HCT116 (cell line): ENCODE data around the gene LRRK1. TPM values are rescaled to one million over a fixed set of nuclear protein-coding genes. Genes with fewer than 3 reads are reported as not detected.

ENCODE experiments used
- ATAC-seq: fragments of 200-7000 bp; cut with Tn5 transposase; 2 replicates; pipeline ENCODE4 v1.9.1; 2020; ENCODE audit warnings: mild to moderate bottlenecking, moderate library complexity
- BruUV-seq: library from RNA; stranded (reverse); fragments of 400-500 nt; replicated peaks from 2 replicates; lab custom pipeline; 2021; lab: Mats Ljungman, UMichigan
- CTCF ChIA-PET: fragments of 300-600 bp; sonication (Branson Sonifier 250); formaldehyde crosslinking; loops from one replicate; lab custom pipeline; 2021; ENCODE audit warnings: antibody characterized with exemption; lab: Charles Lee
- POLR2A ChIA-PET: fragments of 300-600, 350-600 bp; sonication (Branson Sonifier 250); formaldehyde crosslinking; loops from one replicate; lab custom pipeline; 2021; ENCODE audit warnings: antibody characterized with exemption; lab: Charles Lee
- RAD21 ChIA-PET, 2 experiments: fragments of 300-600 bp; sonication (Branson Sonifier 250); formaldehyde crosslinking; loops; one replicate each; lab custom pipeline; 2023; ENCODE audit warnings: low total read pairs in 2 of 2; ENCODE audit not compliant: uncharacterized antibody in 2 of 2, unreplicated experiment in 2 of 2, low non-redundant PET in 1 of 2; lab: Charles Lee
- DNase-seq: peaks from one replicate; pipeline ENCODE4 v3.0.0-alpha.2; 2010; ENCODE audit warnings: low read depth, low spot score
- H2AFZ ChIP-seq: fragments of 200-600 bp; shearing (Covaris generic), sonication (generic); 2 replicates; pipeline ENCODE4 v1.6.1; 2017; ENCODE audit warnings: low read depth, mixed run types, mixed read lengths, antibody characterized with exemption, low read length; ENCODE audit not compliant: poor library complexity, severe bottlenecking
- H3K27ac ChIP-seq: 2 replicates; pipeline ENCODE4 v1.5.1; 2012; ENCODE audit warnings: low read depth, low read length
- H3K27me3 ChIP-seq: fragments of 200-600 bp; sonication (generic); 2 replicates; pipeline ENCODE4 v1.6.1; 2016; ENCODE audit warnings: mixed run types, low read length, mixed read lengths; ENCODE audit not compliant: insufficient read depth
- H3K36me3 ChIP-seq, 2 experiments: fragments of 200-500 bp in 1 of 2; fragments of 200-600 bp in 1 of 2; sonication (Bioruptor generic) in 1 of 2; sonication (generic) in 1 of 2; 2 replicates each; pipeline versions ENCODE4 v1.5.1 to v1.6.1; 2014 to 2016; ENCODE audit warnings: low read length in 2 of 2, inconsistent platforms in 1 of 2, mixed read lengths in 1 of 2, mixed run types in 1 of 2; ENCODE audit not compliant: insufficient read depth in 2 of 2, control insufficient read depth in 1 of 2
- H3K4me1 ChIP-seq, 2 experiments: fragments of 200-600 bp in 1 of 2; sonication (generic) in 1 of 2; 2 replicates each; pipeline versions ENCODE4 v1.5.1 to v1.6.1; 2012 to 2017; ENCODE audit warnings: low read length in 2 of 2, inconsistent platforms in 1 of 2, mild to moderate bottlenecking in 1 of 2, mixed read lengths in 1 of 2, mixed run types in 1 of 2, moderate library complexity in 1 of 2; ENCODE audit not compliant: insufficient read depth in 2 of 2, control insufficient read depth in 1 of 2
- H3K4me2 ChIP-seq: fragments of 200-600 bp; sonication (generic); 2 replicates; pipeline ENCODE4 v1.6.1; 2017; ENCODE audit warnings: mixed run types, low read length, mixed read lengths
- H3K4me3 ChIP-seq, 2 experiments: fragments of 200-600 bp in 1 of 2; sonication (generic) in 1 of 2; replicated peaks in 1 of 2; 2 replicates each; pipeline ENCODE4 v1.5.1; 2011 to 2016; ENCODE audit warnings: low read length in 2 of 2, control low read depth in 1 of 2, low read depth in 1 of 2, mild to moderate bottlenecking in 1 of 2, mixed read lengths in 1 of 2, mixed run types in 1 of 2
- H3K79me2 ChIP-seq: fragments of 200-600 bp; sonication (generic); 2 replicates; pipeline ENCODE4 v1.6.1; 2017; ENCODE audit warnings: mild to moderate bottlenecking, mixed run types, low read length, moderate library complexity, mixed read lengths; ENCODE audit not compliant: insufficient read depth
- H3K9ac ChIP-seq: fragments of 200-600 bp; sonication (generic); 2 replicates; pipeline ENCODE4 v1.6.1; 2016; ENCODE audit warnings: low read length, mixed read lengths
- H3K9me2 ChIP-seq: fragments of 200-600 bp; sonication (generic), shearing (Covaris generic); 2 replicates; pipeline ENCODE4 v1.6.1; 2017; ENCODE audit warnings: mixed run types, mild to moderate bottlenecking, moderate library complexity; ENCODE audit not compliant: insufficient read depth
- H3K9me3 ChIP-seq, 2 experiments: fragments of 200-500 bp in 1 of 2; fragments of 200-600 bp in 1 of 2; sonication (Bioruptor generic) in 1 of 2; sonication (generic) in 1 of 2; 2 replicates each; pipeline ENCODE4 v1.6.1; 2014 to 2017; ENCODE audit warnings: low read length in 2 of 2, mixed read lengths in 2 of 2, inconsistent platforms in 1 of 2, low read depth in 1 of 2, mild to moderate bottlenecking in 1 of 2, mixed run types in 1 of 2, moderate library complexity in 1 of 2; ENCODE audit not compliant: control insufficient read depth in 1 of 2, insufficient read depth in 1 of 2
- H4K20me1 ChIP-seq: fragments of 200-600 bp; sonication (generic), shearing (Covaris generic); 2 replicates; pipeline ENCODE4 v1.6.1; 2017; ENCODE audit warnings: mixed run types, mild to moderate bottlenecking, moderate library complexity; ENCODE audit not compliant: insufficient read depth
- ATF3 ChIP-seq: IDR thresholded peaks from 2 replicates; pipeline ENCODE4 v1.6.1; 2012
- ELF1 ChIP-seq: IDR thresholded peaks from 2 replicates; pipeline ENCODE4 v1.6.1; 2012; ENCODE audit warnings: low read depth, borderline replicate concordance
- EZH2phosphoT487 ChIP-seq: fragments of 200-600 bp; IDR thresholded peaks from 2 replicates; pipeline ENCODE4 v1.6.1; 2018; ENCODE audit warnings: antibody characterized with exemption, borderline replicate concordance
- MAX ChIP-seq: IDR thresholded peaks from 2 replicates; pipeline ENCODE4 v1.6.1; 2012
- SIN3A ChIP-seq: IDR thresholded peaks from 2 replicates; pipeline ENCODE4 v1.6.1; 2012; ENCODE audit warnings: low read depth
- SRF ChIP-seq: IDR thresholded peaks from 2 replicates; pipeline ENCODE4 v1.6.1; 2012; ENCODE audit warnings: low read depth
- YY1 ChIP-seq: IDR thresholded peaks from 2 replicates; pipeline ENCODE4 v1.6.1; 2011; ENCODE audit warnings: low read length, low read depth, moderate library complexity, mild to moderate bottlenecking; ENCODE audit not compliant: insufficient replicate concordance; ENCODE audit errors: extremely low read depth
- ZBTB33 ChIP-seq: IDR thresholded peaks from 2 replicates; pipeline ENCODE4 v1.6.1; 2011; ENCODE audit warnings: mild to moderate bottlenecking, low read length, moderate library complexity; ENCODE audit not compliant: insufficient replicate concordance; ENCODE audit errors: extremely low read depth
- intact Hi-C: fragments of 100-400 bp; cut with micrococcal nuclease; formaldehyde crosslinking; loops from 2 replicates; pipeline ENCODE4 v1.10.0; 2022
- total RNA-seq: library from RNA; stranded (reverse); gene quantifications from one replicate; pipeline ENCODE4 v1.2.1, GENCODE V29; 2021; ENCODE audit not compliant: unreplicated experiment

The LRRK1 gene
- total RNA-seq, 1 experiment from 2014 or later: 21.6 TPM

GRCh38 chr15:101001796-101002195 lies 82.6 kb downstream of the LRRK1 start (continued):
- no peak for TF ChIP-seq YY1

- no peak for TF ChIP-seq ELF1
- CTCF ChIA-PET: interaction anchor here (1.4 kb wide), 1 partner anchor 16 kb away, joined by 3 read pairs; no protein-coding TSS in a partner anchor
- no TSS peak for BruUV-seq
Observed at GRCh38 chr15:101003081-101003480, 83.9 kb downstream of the LRRK1 start.

GRCh38 chr15:101003706-101004105 lies 84.5 kb downstream of the LRRK1 start:
- Histone ChIP-seq H3K9ac (no peak overlapping the region), H3K9me2 (no peaks in the 10 kb centered on the region), H3K4me3 (no peak overlapping the region), H3K4me2 (no peak overlapping the region), H3K9me3 (no peaks in the 10 kb centered on the region), H3K27ac (no peak overlapping the region), H4K20me1 (no peaks in the 10 kb centered on the region), H3K36me3 (no peaks in the 10 kb centered on the region), H3K79me2 (no peaks in the 10 kb centered on the region), H3K27me3 (no peaks in the 10 kb centered on the region), H2AFZ (no peak overlapping the region), H3K4me1 (peaks cover 11 to 24% of the 10 kb centered on the region in 2 experiments; a peak in 3 of 4 replicates)
- TF ChIP-seq ZBTB33: no peak
- TF ChIP-seq MAX: no peak
- TF ChIP-seq SIN3A: no peak
- no peak for TF ChIP-seq SRF
- no peak for TF ChIP-seq EZH2phosphoT487
- no peak for TF ChIP-seq ATF3
- DNase-seq: no peak
- no peak for ATAC-seq
- intact Hi-C loops: loop anchor here (10.0 kb wide), 1 partner anchor 249 kb away; no protein-coding TSS in a partner anchor
- RAD21 ChIA-PET: no interaction called here
- no TSS peak for BruUV-seq
- CTCF ChIA-PET: interaction anchor here (1.4 kb wide), 1 partner anchor 16 kb away, joined by 3 read pairs; no protein-coding TSS in a partner anchor
- POLR2A ChIA-PET: no interaction called here

More at GRCh38 chr15:101003081-101003480, 83.9 kb downstream of the LRRK1 start:
- H3K4me2 ChIP-seq: no peak overlapping the region
- no peaks in the 10 kb centered on the region for H3K27me3 ChIP-seq
- ChIA-PET RAD21 (no interaction called here), POLR2A (no interaction called here)
- H3K9me2 ChIP-seq: no peaks in the 10 kb centered on the region
- H3K27ac ChIP-seq: no peak overlapping the region
- no peak overlapping the region for H3K4me3 ChIP-seq
- H2AFZ ChIP-seq: no peak overlapping the region
- H3K9me3 ChIP-seq: no peaks in the 10 kb centered on the region
- no peak overlapping the region for H3K9ac ChIP-seq
- ATAC-seq (no peak), DNase-seq (no peak)
- H3K79me2 ChIP-seq: no peaks in the 10 kb centered on the region
- H3K36me3 ChIP-seq: no peaks in the 10 kb centered on the region
- no peaks in the 10 kb centered on the region for H4K20me1 ChIP-seq
- intact Hi-C loops: loop anchor here (10.0 kb wide), 1 partner anchor 248 kb away; no protein-coding TSS in a partner anchor
- peaks cover 10 to 18% of the 10 kb centered on the region in 2 experiments; a peak in 3 of 4 replicates for H3K4me1 ChIP-seq
